ENCODE results near the gene ARHGEF10L. TPM values are rescaled to one million over a fixed set of nuclear protein-coding genes. Genes with fewer than 3 reads are reported as not detected.

Gene ARHGEF10L
- total RNA-seq, 1 donor: 39.1 TPM

DNA sequence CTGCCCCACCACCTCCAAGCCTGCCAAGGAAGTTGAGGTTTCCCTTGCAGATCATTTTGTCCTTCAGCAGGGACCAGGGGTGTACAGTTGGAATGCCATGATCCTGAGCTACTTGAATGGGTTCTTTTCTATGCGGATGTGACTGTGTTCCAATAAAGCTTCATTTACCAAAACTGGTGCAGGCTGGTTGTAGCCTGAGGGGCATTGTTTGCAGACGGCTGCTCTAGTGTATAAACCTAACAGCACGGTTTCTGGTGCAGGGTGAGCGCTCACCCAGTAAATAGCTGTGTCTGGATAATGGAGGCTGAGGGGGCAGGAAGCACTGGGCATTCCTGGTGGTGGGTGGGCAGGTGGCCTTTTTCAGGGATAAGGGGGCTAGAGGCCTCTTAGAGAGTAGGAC is 142.9 kb downstream of the ARHGEF10L start:
- no peak overlapping the region for H3K4me3 ChIP-seq (ENCODE audit: insufficient read depth, low read length)
- no peaks in the 10 kb centered on the region for H3K79me2 ChIP-seq (ENCODE audit: insufficient read depth, low read length)
- no peak overlapping the region for H3K4me2 ChIP-seq (ENCODE audit: insufficient read depth, low read length)
- TF ChIP-seq, protein P1, sequence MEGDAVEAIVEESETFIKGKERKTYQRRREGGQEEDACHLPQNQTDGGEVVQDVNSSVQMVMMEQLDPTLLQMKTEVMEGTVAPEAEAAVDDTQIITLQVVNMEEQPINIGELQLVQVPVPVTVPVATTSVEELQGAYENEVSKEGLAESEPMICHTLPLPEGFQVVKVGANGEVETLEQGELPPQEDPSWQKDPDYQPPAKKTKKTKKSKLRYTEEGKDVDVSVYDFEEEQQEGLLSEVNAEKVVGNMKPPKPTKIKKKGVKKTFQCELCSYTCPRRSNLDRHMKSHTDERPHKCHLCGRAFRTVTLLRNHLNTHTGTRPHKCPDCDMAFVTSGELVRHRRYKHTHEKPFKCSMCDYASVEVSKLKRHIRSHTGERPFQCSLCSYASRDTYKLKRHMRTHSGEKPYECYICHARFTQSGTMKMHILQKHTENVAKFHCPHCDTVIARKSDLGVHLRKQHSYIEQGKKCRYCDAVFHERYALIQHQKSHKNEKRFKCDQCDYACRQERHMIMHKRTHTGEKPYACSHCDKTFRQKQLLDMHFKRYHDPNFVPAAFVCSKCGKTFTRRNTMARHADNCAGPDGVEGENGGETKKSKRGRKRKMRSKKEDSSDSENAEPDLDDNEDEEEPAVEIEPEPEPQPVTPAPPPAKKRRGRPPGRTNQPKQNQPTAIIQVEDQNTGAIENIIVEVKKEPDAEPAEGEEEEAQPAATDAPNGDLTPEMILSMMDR (IDR thresholded peaks at IDR 0.05; ENCODE audit: extremely low read depth, low read depth, low read length): no peak
- no peak for DNase-seq (ENCODE audit: insufficient read length, low spot score, missing footprints)
- no peak overlapping the region for H3K27ac ChIP-seq (ENCODE audit: low read depth, low read length)
- peaks cover 25% of the 10 kb centered on the region for H4K20me1 ChIP-seq (ENCODE audit: insufficient read depth, low read length)
- H2AFZ ChIP-seq (ENCODE audit: low read length): no peak overlapping the region
- no peaks in the 10 kb centered on the region for H3K9me3 ChIP-seq (ENCODE audit: low read depth, low read length)
- no peaks in the 10 kb centered on the region for H3K27me3 ChIP-seq (ENCODE audit: insufficient read depth, low read length)
- no peaks in the 10 kb centered on the region for H3K4me1 ChIP-seq (ENCODE audit: insufficient read depth, low read length)
- peaks cover 13% of the 10 kb centered on the region for H3K36me3 ChIP-seq (ENCODE audit: insufficient read depth, low read length)

GRCh38 chr1:17683598-17683997 is 144.1 kb downstream of the ARHGEF10L start:
- Histone ChIP-seq H3K36me3 (ENCODE audit: insufficient read depth, low read length) (peaks cover 13% of the 10 kb centered on the region), H3K9me3 (ENCODE audit: low read depth, low read length) (no peaks in the 10 kb centered on the region), H3K27ac (ENCODE audit: low read depth, low read length) (no peak overlapping the region), H3K4me3 (ENCODE audit: insufficient read depth, low read length) (no peak overlapping the region), H2AFZ (ENCODE audit: low read length) (no peak overlapping the region), H3K79me2 (ENCODE audit: insufficient read depth, low read length) (no peaks in the 10 kb centered on the region), H4K20me1 (ENCODE audit: insufficient read depth, low read length) (peaks cover 25% of the 10 kb centered on the region), H3K27me3 (ENCODE audit: insufficient read depth, low read length) (no peaks in the 10 kb centered on the region), H3K4me1 (ENCODE audit: insufficient read depth, low read length) (no peaks in the 10 kb centered on the region), H3K4me2 (ENCODE audit: insufficient read depth, low read length) (no peak overlapping the region)
- TF ChIP-seq, protein P1 (IDR thresholded peaks at IDR 0.05; ENCODE audit: extremely low read depth, low read depth, low read length): no peak
- DNase-seq (ENCODE audit: insufficient read length, low spot score, missing footprints): no peak

DNA sequence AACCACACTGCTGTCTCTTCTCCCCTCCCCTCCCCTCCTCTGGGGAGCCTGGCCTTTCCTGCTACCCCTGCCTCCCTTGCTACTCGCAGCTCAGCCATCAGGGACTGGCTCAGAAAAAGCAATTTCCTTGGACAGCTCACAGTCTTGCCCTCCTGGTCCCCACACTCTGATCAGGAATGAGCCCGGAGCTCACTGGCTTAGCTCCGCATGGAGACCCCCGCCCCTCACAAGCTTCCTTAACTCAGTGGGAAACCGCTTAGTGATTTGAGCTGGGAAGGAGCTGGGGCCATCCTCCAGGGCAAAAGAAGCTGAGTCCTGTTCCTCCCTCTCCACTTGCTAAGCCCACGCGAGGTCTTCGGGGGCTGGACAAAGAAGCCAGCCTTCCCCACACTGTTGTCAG is 145.3 kb downstream of the ARHGEF10L start:
- H3K4me1 ChIP-seq (ENCODE audit: insufficient read depth, low read length): no peaks in the 10 kb centered on the region
- DNase-seq (ENCODE audit: insufficient read length, low spot score, missing footprints): no peak
- no peaks in the 10 kb centered on the region for H3K79me2 ChIP-seq (ENCODE audit: insufficient read depth, low read length)
- H3K27me3 ChIP-seq (ENCODE audit: insufficient read depth, low read length): no peaks in the 10 kb centered on the region
- H3K4me2 ChIP-seq (ENCODE audit: insufficient read depth, low read length): no peak overlapping the region
- H3K27ac ChIP-seq (ENCODE audit: low read depth, low read length): no peak overlapping the region
- H3K4me3 ChIP-seq (ENCODE audit: insufficient read depth, low read length): no peak overlapping the region
- H3K9me3 ChIP-seq (ENCODE audit: low read depth, low read length): no peaks in the 10 kb centered on the region
- H2AFZ ChIP-seq (ENCODE audit: low read length): no peak overlapping the region
- TF ChIP-seq, protein P1 (IDR thresholded peaks at IDR 0.05; ENCODE audit: extremely low read depth, low read depth, low read length): no peak
- H4K20me1 ChIP-seq (ENCODE audit: insufficient read depth, low read length): peaks cover 18% of the 10 kb centered on the region
- peaks cover 13% of the 10 kb centered on the region for H3K36me3 ChIP-seq (ENCODE audit: insufficient read depth, low read length)

DNA sequence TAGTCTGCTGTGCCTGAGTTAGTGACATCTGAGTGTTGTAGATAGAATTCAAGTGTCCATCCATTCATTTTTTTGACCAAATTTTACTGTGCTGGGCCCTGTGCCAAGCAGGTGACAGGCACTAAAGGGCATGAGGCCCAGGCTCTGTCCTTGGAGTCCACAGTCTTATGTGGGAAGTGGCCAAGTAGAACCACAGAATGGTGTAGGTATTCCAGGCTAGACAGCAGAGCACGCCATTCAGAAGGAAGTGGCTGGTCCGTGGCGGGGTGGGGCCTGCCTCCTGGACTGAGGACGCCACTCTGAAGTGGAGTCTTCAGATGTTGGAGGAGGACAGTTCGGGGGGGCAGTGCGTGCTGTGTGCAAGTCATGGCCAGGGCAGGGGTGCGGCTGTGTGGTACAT is 146.8 kb downstream of the ARHGEF10L start:
- Histone ChIP-seq H3K4me2 (ENCODE audit: insufficient read depth, low read length) (no peak overlapping the region), H3K27ac (ENCODE audit: low read depth, low read length) (no peak overlapping the region), H4K20me1 (ENCODE audit: insufficient read depth, low read length) (peaks cover 18% of the 10 kb centered on the region)

More for the DNA sequence above, 146.8 kb downstream of the ARHGEF10L start:
- Histone ChIP-seq H2AFZ (ENCODE audit: low read length) (no peak overlapping the region), H3K9me3 (ENCODE audit: low read depth, low read length) (no peaks in the 10 kb centered on the region), H3K4me1 (ENCODE audit: insufficient read depth, low read length) (no peaks in the 10 kb centered on the region), H3K36me3 (ENCODE audit: insufficient read depth, low read length) (peaks cover 15% of the 10 kb centered on the region), H3K79me2 (ENCODE audit: insufficient read depth, low read length) (no peaks in the 10 kb centered on the region), H3K4me3 (ENCODE audit: insufficient read depth, low read length) (no peak overlapping the region), H3K27me3 (ENCODE audit: insufficient read depth, low read length) (no peaks in the 10 kb centered on the region)
- TF ChIP-seq, protein P1 (IDR thresholded peaks at IDR 0.05; ENCODE audit: extremely low read depth, low read depth, low read length): no peak
- DNase-seq (ENCODE audit: insufficient read length, low spot score, missing footprints): no peak
